Smooth muscle cell (in vitro differentiated cells): ENCODE results near the gene KIF9. TPM values are rescaled to one million over a fixed set of nuclear protein-coding genes. Genes with fewer than 3 reads are reported as not detected.

Experiments
- DNase-seq: peaks from one replicate; lab custom pipeline; 2025; ENCODE audit not compliant: unreplicated experiment; lab: John Stamatoyannopoulos, UW
- H2AFZ ChIP-seq: fragments of 200-600 bp; sonication (generic); 2 replicates; pipeline ENCODE4 v1.6.0; 2016; ENCODE audit warnings: antibody characterized with exemption, low read depth, mild to moderate bottlenecking
- H3F3A ChIP-seq: fragments of 200-600 bp; sonication (generic); 2 replicates; pipeline ENCODE4 v1.6.0; 2017; ENCODE audit warnings: antibody characterized with exemption, low read depth
- H3K27ac ChIP-seq: fragments of 200-600 bp; sonication (generic); 2 replicates; pipeline ENCODE4 v1.5.1; 2016; ENCODE audit warnings: low read depth, mild to moderate bottlenecking
- H3K27me3 ChIP-seq: fragments of 200-600 bp; sonication (generic); 2 replicates; pipeline ENCODE4 v1.6.1; 2016; ENCODE audit warnings: low read depth, mild to moderate bottlenecking
- H3K36me3 ChIP-seq: fragments of 200-600 bp; sonication (generic); 2 replicates; pipeline ENCODE4 v1.5.1; 2016; ENCODE audit warnings: low read depth
- H3K4me1 ChIP-seq: fragments of 200-600 bp; sonication (generic); 2 replicates; pipeline ENCODE4 v1.5.1; 2016; ENCODE audit warnings: low read depth
- H3K4me2 ChIP-seq: fragments of 200-600 bp; sonication (generic); 2 replicates; pipeline ENCODE4 v1.6.0; 2016; ENCODE audit warnings: mild to moderate bottlenecking
- H3K4me3 ChIP-seq: fragments of 200-600 bp; sonication (generic); 2 replicates; pipeline ENCODE4 v1.5.1; 2016; ENCODE audit warnings: mild to moderate bottlenecking
- H3K79me2 ChIP-seq: fragments of 200-600 bp; sonication (generic); 2 replicates; pipeline ENCODE4 v1.6.0; 2016; ENCODE audit warnings: low read depth, mild to moderate bottlenecking
- H3K9ac ChIP-seq: fragments of 200-600 bp; sonication (generic); 2 replicates; pipeline ENCODE4 v1.6.0; 2016; ENCODE audit warnings: low read depth
- H3K9me3 ChIP-seq: fragments of 200-600 bp; sonication (generic); replicated peaks from 2 replicates; pipeline ENCODE4 v1.5.1; 2016; ENCODE audit warnings: low read depth
- H4K20me1 ChIP-seq: fragments of 200-600 bp; sonication (generic); 2 replicates; pipeline ENCODE4 v1.6.0; 2016; ENCODE audit warnings: low read depth
- CTCF ChIP-seq: fragments of 200-600 bp; sonication (generic); IDR thresholded peaks from 2 replicates; pipeline ENCODE4 v1.5.1; 2017; ENCODE audit warnings: borderline replicate concordance, mild to moderate bottlenecking, antibody characterized with exemption; ENCODE audit not compliant: insufficient read depth, poor library complexity, severe bottlenecking
- WGBS: methylation state at CpG from one replicate; pipeline ENCODE4 v1.1.7; 2016; ENCODE audit warnings: low lambda C conversion rate; 5-methylcytosine and 5-hydroxymethylcytosine counted together
- polyA plus RNA-seq: library from polyadenylated mRNA; unstranded; fragments of >200 nt; fragmentation: Nextera tagmentation; extraction: Ambion mirVana; gene quantifications from 2 replicates; pipeline ENCODE4 v1.2.1, GENCODE V29; 2016
- total RNA-seq: library from RNA; depleted of rRNA; stranded (reverse); fragments of >200 nt; gene quantifications from 2 replicates; pipeline ENCODE4 v1.2.3, GENCODE V29; 2014

Gene KIF9
- total and polyA plus RNA-seq, 2 experiments from 2014 or later, result 2.2 to 6.5 TPM

- peaks cover 43% of the 10 kb centered on the region for H3K79me2 ChIP-seq
- no peaks in the 10 kb centered on the region for H3K9me3 ChIP-seq
- no peak for TF ChIP-seq CTCF
- no peak overlapping the region for H3K4me2 ChIP-seq
- WGBS, result 97% methylated on average over 2 of the region's 2 CpGs
- no peaks in the 10 kb centered on the region for H3K4me1 ChIP-seq
- peaks cover 16% of the 10 kb centered on the region for H3K36me3 ChIP-seq
- peaks cover 46% of the 10 kb centered on the region for H4K20me1 ChIP-seq
- H3K9ac ChIP-seq, result no peak overlapping the region
- DNase-seq, result no peak
- H3K4me3 ChIP-seq, result no peak overlapping the region
- no peak overlapping the region for H3K27ac ChIP-seq
- no peaks in the 10 kb centered on the region for H3K27me3 ChIP-seq
- H3F3A ChIP-seq, result no peaks in the 10 kb centered on the region
- H2AFZ ChIP-seq, result no peak overlapping the region
Observed at GRCh38 chr3:47306022-47306421, 23.4 kb upstream of the KIF9 start.

GRCh38 chr3:47301456-47301855, 18.9 kb upstream of the KIF9 start:
- H2AFZ ChIP-seq, result no peak overlapping the region
- H4K20me1 ChIP-seq, result peaks cover 66% of the 10 kb centered on the region
- H3K79me2 ChIP-seq, result peaks cover 32% of the 10 kb centered on the region
- H3K36me3 ChIP-seq, result peaks cover 16% of the 10 kb centered on the region
- H3F3A ChIP-seq, result no peaks in the 10 kb centered on the region
- H3K4me2 ChIP-seq, result no peak overlapping the region
- no peaks in the 10 kb centered on the region for H3K27me3 ChIP-seq
- H3K27ac ChIP-seq, result no peak overlapping the region
- H3K9me3 ChIP-seq, result no peaks in the 10 kb centered on the region
- TF ChIP-seq CTCF, result no peak
- no peaks in the 10 kb centered on the region for H3K4me1 ChIP-seq
- DNase-seq, result no peak
- no peak overlapping the region for H3K9ac ChIP-seq
- H3K4me3 ChIP-seq, result no peak overlapping the region

- peaks cover 23% of the 10 kb centered on the region for H3K79me2 ChIP-seq
- DNase-seq, result no peak
- no peak overlapping the region for H3K4me2 ChIP-seq
- H3K9me3 ChIP-seq, result no peaks in the 10 kb centered on the region
- H3K4me1 ChIP-seq, result no peaks in the 10 kb centered on the region
- no peak overlapping the region for H3K27ac ChIP-seq
- H3K36me3 ChIP-seq, result peaks cover 15% of the 10 kb centered on the region
- peaks cover 67% of the 10 kb centered on the region for H4K20me1 ChIP-seq
- H3K9ac ChIP-seq, result no peak overlapping the region
- H2AFZ ChIP-seq, result no peak overlapping the region
- WGBS, result 87% methylated on average over 9 of the region's 9 CpGs
- no peak overlapping the region for H3K4me3 ChIP-seq
- no peaks in the 10 kb centered on the region for H3K27me3 ChIP-seq
- no peak for TF ChIP-seq CTCF
- no peaks in the 10 kb centered on the region for H3F3A ChIP-seq
Observed at GRCh38 chr3:47299381-47300318, 17.1 kb upstream of the KIF9 start.

- H4K20me1 ChIP-seq, result peaks cover 70% of the 10 kb centered on the region
- no peaks in the 10 kb centered on the region for H3F3A ChIP-seq
- no peaks in the 10 kb centered on the region for H3K27me3 ChIP-seq
- WGBS, result 97% methylated on average over 3 of the region's 3 CpGs
- TF ChIP-seq CTCF, result no peak
- no peak overlapping the region for H2AFZ ChIP-seq
- no peaks in the 10 kb centered on the region for H3K4me1 ChIP-seq
- H3K4me2 ChIP-seq, result no peak overlapping the region
- H3K9ac ChIP-seq, result no peak overlapping the region
- peaks cover 27% of the 10 kb centered on the region for H3K79me2 ChIP-seq
- DNase-seq, result no peak
- H3K27ac ChIP-seq, result no peak overlapping the region
- H3K36me3 ChIP-seq, result peaks cover 14% of the 10 kb centered on the region
- no peaks in the 10 kb centered on the region for H3K9me3 ChIP-seq
- no peak overlapping the region for H3K4me3 ChIP-seq
Observed at GRCh38 chr3:47298439-47298838, 15.8 kb upstream of the KIF9 start.
